H1 (cell line): ENCODE results near the gene SCARB1. TPM values are rescaled to one million over a fixed set of nuclear protein-coding genes. Genes with fewer than 3 reads are reported as not detected.

Source experiments
- BRCA1 ChIP-seq: IDR thresholded peaks from 2 replicates; pipeline ENCODE4 v1.6.1; 2012; ENCODE audit warnings: low read depth, low read length, improper control_type of control experiment
- CHD7 ChIP-seq: fragments of 300-600 bp; sonication (generic); IDR thresholded peaks from 2 replicates; pipeline ENCODE4 v1.7.1; 2012; ENCODE audit warnings: low read length, moderate library complexity, mild to moderate bottlenecking, inconsistent platforms; ENCODE audit not compliant: insufficient replicate concordance
- CTBP2 ChIP-seq: IDR thresholded peaks from 2 replicates; pipeline ENCODE4 v1.7.0; 2011; ENCODE audit warnings: borderline replicate concordance, mild to moderate bottlenecking, moderate library complexity, mixed read lengths, low read length; ENCODE audit not compliant: insufficient read depth, insufficient read length
- JUN ChIP-seq: IDR thresholded peaks from 2 replicates; pipeline ENCODE4 v1.6.1; 2011; ENCODE audit warnings: low read depth, mild to moderate bottlenecking, improper control_type of control experiment, low read length
- KDM4A ChIP-seq: IDR thresholded peaks from one replicate; pipeline ENCODE4 v1.7.1; 2012; ENCODE audit warnings: low read depth, mild to moderate bottlenecking, moderate library complexity, low read length, inconsistent platforms; ENCODE audit not compliant: severe bottlenecking
- KDM5A ChIP-seq: fragments of 200-600 bp; IDR thresholded peaks from 2 replicates; pipeline ENCODE4 v1.7.1; 2012; ENCODE audit warnings: mild to moderate bottlenecking, low read length, inconsistent platforms, mixed read lengths
- RXRA ChIP-seq: IDR thresholded peaks from 2 replicates; pipeline ENCODE4 v1.6.1; 2011; ENCODE audit warnings: low read depth, mild to moderate bottlenecking, low read length, moderate library complexity; ENCODE audit not compliant: insufficient read depth
- TCF12 ChIP-seq: IDR thresholded peaks from 2 replicates; pipeline ENCODE4 v1.6.1; 2011; ENCODE audit warnings: low read depth, mild to moderate bottlenecking, low read length
- polyA plus RNA-seq, 7 experiments: library from polyadenylated mRNA; depleted of rRNA in 3 of 7; stranded (reverse) in 5 of 7; unstranded in 2 of 7; fragments of >200 nt in 5 of 7; fragments of 200-250 nt in 2 of 7; gene quantifications; 1 replicate in 5 of 7; 2 replicates in 1 of 7; 4 replicates in 1 of 7; pipeline versions ENCODE4 v1.2.1 to v1.2.3, GENCODE V29; 2011 to 2013; ENCODE audit warnings: missing spikeins in 2 of 7, mixed read lengths in 2 of 7
- total RNA-seq: library from RNA; stranded (reverse); fragmentation: NEBNext Ultra II Directional; extraction: Animal tissue kit (Norgen Biotek cat#: 25700); gene quantifications from 2 replicates; pipeline ENCODE4 v1.2.1, GENCODE V29; 2021

The SCARB1 gene
- total and polyA plus RNA-seq, 2 of the 8 experiments (the other 6 are each of a cell fraction or from before 2014, with no cell fraction given): 45.3 to 57.1 TPM

DNA sequence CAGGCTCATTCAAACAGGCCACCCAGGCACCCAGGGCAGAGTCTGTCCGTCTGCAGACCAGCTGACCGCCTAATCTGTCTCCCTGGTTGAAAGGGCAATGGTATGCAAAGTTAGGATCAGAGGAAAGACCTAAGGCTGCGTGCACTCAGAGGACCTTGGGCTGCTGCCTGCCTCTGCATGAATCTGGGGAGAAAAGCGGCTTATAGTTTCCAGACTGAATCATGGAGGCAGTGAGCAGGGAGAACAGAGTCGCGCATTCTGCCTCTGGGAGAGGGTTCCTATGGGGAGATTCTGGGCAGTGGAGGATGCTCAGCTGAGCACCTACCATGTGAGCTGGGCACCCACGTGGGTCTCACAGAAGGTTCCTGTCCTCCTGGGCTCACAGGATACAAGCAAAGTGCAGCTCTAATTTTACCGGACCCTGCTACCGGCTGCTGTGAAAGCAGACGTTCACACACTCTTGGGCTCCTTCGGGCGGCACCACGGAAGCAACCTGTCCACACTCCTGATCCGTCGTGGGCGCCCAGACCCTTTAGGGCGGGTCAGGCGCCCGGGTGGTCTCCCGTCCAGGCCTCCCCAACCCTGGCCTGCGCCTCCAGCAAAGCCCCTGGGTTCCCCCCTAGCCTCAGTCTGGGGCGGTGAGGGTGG, 772 bp downstream of the SCARB1 start (continued):
- TF ChIP-seq CHD7: no peak
- no peak for TF ChIP-seq JUN
- no peak for TF ChIP-seq KDM5A
- no peak for TF ChIP-seq TCF12
- TF ChIP-seq BRCA1: no peak
- TF ChIP-seq RXRA: no peak
- TF ChIP-seq CTBP2: no peak
- no peak for TF ChIP-seq KDM4A
